Duodenal mucosa (tissue), 2 donors: Measurements from ENCODE around the gene PNPO.

ENCODE experiments used
- H3K27ac ChIP-seq: one replicate; pipeline ENCODE4 v1.7.0; 2013; ENCODE audit warnings: low read depth, low read length
- H3K27me3 ChIP-seq, 2 donors: one replicate each; pipeline ENCODE4 v1.7.0; 2013; ENCODE audit warnings: low read length in 2 of 2, control low read depth in 1 of 2; ENCODE audit not compliant: insufficient read depth in 2 of 2, control insufficient read depth in 1 of 2
- H3K36me3 ChIP-seq, 2 donors: one replicate each; pipeline ENCODE4 v1.7.0; 2013; ENCODE audit warnings: low read length in 2 of 2, control low read depth in 1 of 2; ENCODE audit not compliant: insufficient read depth in 2 of 2, control insufficient read depth in 1 of 2
- H3K4me1 ChIP-seq, 2 donors: one replicate each; pipeline ENCODE4 v1.7.0; 2013; ENCODE audit warnings: low read length in 2 of 2, control low read depth in 1 of 2; ENCODE audit not compliant: insufficient read depth in 2 of 2, control insufficient read depth in 1 of 2
- H3K4me3 ChIP-seq, 2 donors: one replicate each; pipeline ENCODE4 v1.7.0; 2013; ENCODE audit warnings: low read length in 2 of 2, low read depth in 1 of 2
- H3K9ac ChIP-seq, 2 donors: one replicate each; pipeline ENCODE4 v1.7.0; 2013; ENCODE audit warnings: low read length in 2 of 2, low read depth in 1 of 2
- H3K9me3 ChIP-seq, 2 donors: one replicate each; pipeline ENCODE4 v1.7.0; 2013; ENCODE audit warnings: low read length in 2 of 2, control low read depth in 1 of 2; ENCODE audit not compliant: control insufficient read depth in 1 of 2

PNPO gene

DNA sequence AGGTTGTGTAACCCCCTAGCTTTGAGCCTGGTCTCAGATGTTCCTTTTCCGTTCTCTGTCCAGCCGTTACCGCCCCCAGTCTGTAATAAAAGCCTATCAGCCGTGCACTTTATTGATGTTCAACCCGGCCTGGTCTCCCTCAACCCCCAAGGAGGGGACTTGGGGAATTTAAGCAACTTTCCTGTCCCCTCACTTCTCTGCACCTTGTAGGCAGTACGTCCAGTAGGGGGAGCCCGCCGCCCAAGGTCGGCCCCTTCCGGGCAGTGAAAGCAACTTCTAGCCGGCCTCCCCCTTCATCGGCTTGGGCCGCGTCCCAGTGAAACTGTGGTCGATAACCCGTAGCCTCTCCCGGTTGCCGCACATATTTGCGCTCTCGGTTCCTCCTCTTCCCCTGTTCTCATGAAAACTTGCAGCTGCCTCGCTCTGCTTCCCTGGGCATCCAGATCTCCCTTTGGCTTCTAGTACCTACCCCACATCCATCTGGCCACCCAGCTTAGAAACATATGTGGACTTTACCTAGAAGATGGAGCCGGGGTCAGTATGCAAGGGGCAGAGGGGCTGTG is 7.9 kb downstream of the PNPO start:
- Histone ChIP-seq H3K9ac (peak overlapping the region; percentile 21 to 33), H3K27me3 (no peaks in the 10 kb centered on the region), H3K27ac (peak overlapping the region; percentile 66), H3K9me3 (no peaks in the 10 kb centered on the region), H3K4me3 (peak overlapping the region; percentile 37 to 40), H3K36me3 (peaks cover 35 to 59% of the 10 kb centered on the region in 2 donors), H3K4me1 (peaks cover 52 to 64% of the 10 kb centered on the region in 2 donors)

DNA sequence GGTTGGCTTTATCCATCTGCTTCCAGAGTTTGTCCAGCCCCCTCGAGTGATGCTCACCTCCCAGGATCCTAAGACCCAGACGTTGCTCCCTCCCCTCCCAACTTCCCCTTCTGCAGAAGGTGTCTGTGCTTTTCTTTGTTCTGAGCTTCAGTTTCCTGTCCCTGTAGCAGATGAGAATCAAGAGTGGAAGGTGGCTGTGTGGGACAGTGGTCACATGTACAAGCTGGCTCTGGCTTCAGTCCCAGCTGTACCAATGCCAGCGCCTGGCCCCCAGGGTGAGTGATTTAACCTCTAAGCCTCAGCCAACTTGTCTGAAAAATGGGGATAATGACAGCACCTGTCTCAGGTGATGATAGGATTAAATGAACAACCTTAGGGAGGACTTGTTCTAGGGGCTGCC is 8.6 kb downstream of the PNPO start:
- Histone ChIP-seq H3K4me1 (peaks cover 50 to 63% of the 10 kb centered on the region in 2 donors), H3K9ac (peak overlapping the region; percentile 13 to 33), H3K27ac (peak overlapping the region; percentile 66)

DNA sequence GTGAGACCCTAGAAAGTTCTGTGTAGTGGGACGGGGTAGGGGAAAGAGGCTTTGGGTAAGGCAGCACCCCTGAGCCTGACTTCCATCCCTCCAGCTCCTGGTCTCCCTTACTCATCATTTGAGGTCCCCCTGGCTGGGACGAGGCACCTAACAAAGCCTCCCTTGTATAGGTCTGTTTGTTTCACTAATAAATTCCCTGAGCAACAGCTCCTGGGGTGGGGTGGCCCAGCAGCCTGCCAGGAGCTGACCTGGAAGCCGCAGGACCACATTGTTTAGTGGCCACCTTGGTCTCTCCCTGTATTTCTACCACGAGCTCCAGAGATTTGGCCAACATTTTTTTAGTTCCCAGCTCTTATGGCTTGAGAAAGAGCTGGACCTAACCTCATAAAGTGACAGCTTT is 9.1 kb downstream of the PNPO start:
- peak overlapping the region in 1 of 2 donors; percentile 5 for H3K4me3 ChIP-seq
- peaks cover 45 to 58% of the 10 kb centered on the region in 2 donors for H3K4me1 ChIP-seq
- H3K9ac ChIP-seq = peak overlapping the region; percentile 13 to 33
- H3K36me3 ChIP-seq = peaks cover 38 to 54% of the 10 kb centered on the region in 2 donors
- no peaks in the 10 kb centered on the region for H3K9me3 ChIP-seq
- no peaks in the 10 kb centered on the region for H3K27me3 ChIP-seq
- H3K27ac ChIP-seq = peak overlapping the region; percentile 66

More for the DNA sequence above, 8.6 kb downstream of the PNPO start:
- Histone ChIP-seq H3K36me3 (peaks cover 36 to 56% of the 10 kb centered on the region in 2 donors), H3K4me3 (peak overlapping the region; percentile 6 to 37), H3K27me3 (no peaks in the 10 kb centered on the region), H3K9me3 (no peaks in the 10 kb centered on the region)

- peak overlapping the region; percentile 69 for H3K27ac ChIP-seq
- H3K36me3 ChIP-seq = peaks cover 42 to 46% of the 10 kb centered on the region in 2 donors
- H3K9ac ChIP-seq = peak overlapping the region; percentile 84 to 99
- peaks cover 34 to 45% of the 10 kb centered on the region in 2 donors for H3K4me1 ChIP-seq
- H3K9me3 ChIP-seq = no peaks in the 10 kb centered on the region
- H3K27me3 ChIP-seq = no peaks in the 10 kb centered on the region
- peak overlapping the region; percentile 82 to 85 for H3K4me3 ChIP-seq
Measured at GRCh38 chr17:47952171-47953021, 11.0 kb downstream of the PNPO start.

DNA sequence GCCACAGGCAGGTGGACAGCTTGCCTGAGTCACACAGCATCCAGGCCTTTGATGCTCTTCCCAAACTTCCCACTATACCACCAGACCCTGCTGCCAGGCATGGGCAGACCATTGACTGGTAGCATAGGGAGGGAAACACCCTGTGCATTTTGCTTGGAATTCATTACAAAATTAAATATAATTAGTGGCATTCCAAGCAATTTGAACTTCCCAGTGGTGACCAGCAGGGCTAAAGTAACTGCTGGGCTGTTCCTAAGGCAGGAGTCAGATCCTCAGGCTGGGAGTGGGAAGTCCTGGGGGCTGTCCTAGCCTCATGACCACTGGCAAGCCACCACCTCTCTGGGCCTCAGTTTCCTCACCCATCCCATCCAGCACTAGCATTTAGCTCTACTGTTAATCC is 12.5 kb downstream of the PNPO start:
- H3K27ac ChIP-seq = peak overlapping the region; percentile 76
- H3K36me3 ChIP-seq = peaks cover 36 to 39% of the 10 kb centered on the region in 2 donors
- H3K4me3 ChIP-seq = peak overlapping the region; percentile 82 to 85
- peak overlapping the region; percentile 84 to 99 for H3K9ac ChIP-seq
- H3K9me3 ChIP-seq = no peaks in the 10 kb centered on the region
- no peaks in the 10 kb centered on the region for H3K27me3 ChIP-seq
- peaks cover 33 to 43% of the 10 kb centered on the region in 2 donors for H3K4me1 ChIP-seq

- peaks cover 24 to 36% of the 10 kb centered on the region in 2 donors for H3K36me3 ChIP-seq
- no peaks in the 10 kb centered on the region for H3K9me3 ChIP-seq
- H3K4me3 ChIP-seq = peak overlapping the region; percentile 82 to 85
- no peaks in the 10 kb centered on the region for H3K27me3 ChIP-seq
- peak overlapping the region; percentile 92 for H3K27ac ChIP-seq
- peak overlapping the region; percentile 96 to 99 for H3K9ac ChIP-seq
- peaks cover 27 to 29% of the 10 kb centered on the region in 2 donors for H3K4me1 ChIP-seq
Measured at GRCh38 chr17:47955497-47956461, 14.4 kb downstream of the PNPO start.

GRCh38 chr17:47956791-47957590 is 15.6 kb downstream of the PNPO start:
- Histone ChIP-seq H3K9ac (peak overlapping the region; percentile 96 to 99), H3K27ac (peak overlapping the region; percentile 92), H3K4me3 (peak overlapping the region; percentile 82 to 85)

GRCh38 chr17:47957591-47958490 is 16.5 kb downstream of the PNPO start, which contains the start of gene PRR15L:
TSS of gene PRR15L (minus strand) at chr17:47957883. CDS start at chr17:47953234, 4,649 bp downstream.
- peak within 1 kb of the TSS; percentile 96 to 99 for H3K9ac ChIP-seq
- H3K27ac ChIP-seq = peak within 1 kb of the TSS; percentile 92

More at GRCh38 chr17:47956791-47957590, 15.6 kb downstream of the PNPO start:
- H3K4me1 ChIP-seq = peaks cover 27 to 29% of the 10 kb centered on the region in 2 donors
- H3K36me3 ChIP-seq = peaks cover 24 to 28% of the 10 kb centered on the region in 2 donors
- H3K27me3 ChIP-seq = no peaks in the 10 kb centered on the region
- H3K9me3 ChIP-seq = no peaks in the 10 kb centered on the region

More at GRCh38 chr17:47957591-47958490, 16.5 kb downstream of the PNPO start, which contains the start of gene PRR15L:
- Histone ChIP-seq H3K4me1 (peaks cover 19 to 32% of the 10 kb centered on the region in 2 donors), H3K36me3 (peaks cover 18 to 25% of the 10 kb centered on the region in 2 donors), H3K4me3 (peak within 1 kb of the TSS; percentile 82 to 85), H3K27me3 (no peaks in the 10 kb centered on the region), H3K9me3 (no peaks in the 10 kb centered on the region)
